ENCODE results near the gene CDHR3. TPM values are rescaled to one million over a fixed set of nuclear protein-coding genes. Genes with fewer than 3 reads are reported as not detected.

Gene CDHR3
- total RNA-seq, 1 donor from 2014 or later: 1.4 TPM

GRCh38 chr7:106062006-106062405 lies 98.9 kb downstream of the CDHR3 start:
- TF ChIP-seq EZH2phosphoT487 (IDR thresholded peaks at IDR 0.05) (no peak), EZH2 (IDR thresholded peaks at IDR 0.05) (no peak), CTCF (IDR thresholded peaks at IDR 0.05) (no peak)
- no peaks in the 10 kb centered on the region for H3K27me3 ChIP-seq
- no peak overlapping the region for H3K9ac ChIP-seq
- H3K27me3 Mint-ChIP-seq (ENCODE audit: insufficient read depth, low read depth): peaks cover 9% of the 10 kb centered on the region
- H2AFZ ChIP-seq (replicated peaks): no peak overlapping the region
- H3K4me3 ChIP-seq: no peak overlapping the region
- no peaks in the 10 kb centered on the region for H3K36me3 ChIP-seq
- no peaks in the 10 kb centered on the region for H3K79me2 ChIP-seq (ENCODE audit: low read depth)
- H3K27ac Mint-ChIP-seq: no peak overlapping the region
- peaks cover 11% of the 10 kb centered on the region for H3F3A ChIP-seq (ENCODE audit: low read depth)
- H3K9me3 Mint-ChIP-seq: peaks cover 15% of the 10 kb centered on the region
- H3K4me2 ChIP-seq: no peak overlapping the region
- no peak overlapping the region for H3K27ac ChIP-seq
- H3K9me3 ChIP-seq (ENCODE audit: low read depth): no peaks in the 10 kb centered on the region
- no peak for DNase-seq (ENCODE audit: low spot score)
- no peaks in the 10 kb centered on the region for H4K20me1 ChIP-seq (ENCODE audit: low read depth)
- H3K4me1 ChIP-seq: peaks cover 39% of the 10 kb centered on the region
- H3K36me3 Mint-ChIP-seq: no peaks in the 10 kb centered on the region
- H3K4me1 Mint-ChIP-seq: peaks cover 68% of the 10 kb centered on the region
- H3K4me3 Mint-ChIP-seq: no peak overlapping the region

GRCh38 chr7:106062521-106062931 lies 99.5 kb downstream of the CDHR3 start:
- H3K9me3 Mint-ChIP-seq: peaks cover 15% of the 10 kb centered on the region
- Histone ChIP-seq H3F3A (ENCODE audit: low read depth) (peaks cover 11% of the 10 kb centered on the region), H4K20me1 (ENCODE audit: low read depth) (no peaks in the 10 kb centered on the region), H2AFZ (replicated peaks) (no peak overlapping the region), H3K27me3 (no peaks in the 10 kb centered on the region), H3K36me3 (no peaks in the 10 kb centered on the region), H3K9me3 (ENCODE audit: low read depth) (no peaks in the 10 kb centered on the region), H3K4me1 (peaks cover 39% of the 10 kb centered on the region), H3K4me3 (no peak overlapping the region), H3K4me2 (no peak overlapping the region), H3K9ac (no peak overlapping the region), H3K27ac (no peak overlapping the region), H3K79me2 (ENCODE audit: low read depth) (no peaks in the 10 kb centered on the region)
- no peaks in the 10 kb centered on the region for H3K36me3 Mint-ChIP-seq
- no peak overlapping the region for H3K27ac Mint-ChIP-seq
- H3K4me3 Mint-ChIP-seq: no peak overlapping the region
- H3K27me3 Mint-ChIP-seq (ENCODE audit: insufficient read depth, low read depth): peaks cover 9% of the 10 kb centered on the region
- H3K4me1 Mint-ChIP-seq: peaks cover 65% of the 10 kb centered on the region
- DNase-seq (ENCODE audit: low spot score): no peak
- TF ChIP-seq CTCF (IDR thresholded peaks at IDR 0.05) (no peak), EZH2 (IDR thresholded peaks at IDR 0.05) (no peak), EZH2phosphoT487 (IDR thresholded peaks at IDR 0.05) (no peak)

GRCh38 chr7:106063024-106063423 lies 100.0 kb downstream of the CDHR3 start:
- Histone ChIP-seq H3K27me3 (no peaks in the 10 kb centered on the region), H3K79me2 (ENCODE audit: low read depth) (no peaks in the 10 kb centered on the region), H3K4me2 (no peak overlapping the region), H3K4me1 (peaks cover 36% of the 10 kb centered on the region), H3K9me3 (ENCODE audit: low read depth) (no peaks in the 10 kb centered on the region), H3F3A (ENCODE audit: low read depth) (peaks cover 11% of the 10 kb centered on the region), H3K9ac (no peak overlapping the region), H3K27ac (no peak overlapping the region), H3K36me3 (no peaks in the 10 kb centered on the region), H2AFZ (replicated peaks) (peak overlapping the region; percentile 58), H4K20me1 (ENCODE audit: low read depth) (no peaks in the 10 kb centered on the region), H3K4me3 (no peak overlapping the region)
- peak overlapping the region; percentile 40 for H3K27ac Mint-ChIP-seq
- H3K9me3 Mint-ChIP-seq: peaks cover 15% of the 10 kb centered on the region
- TF ChIP-seq CTCF (IDR thresholded peaks at IDR 0.05): no peak
- peaks cover 7% of the 10 kb centered on the region for H3K27me3 Mint-ChIP-seq (ENCODE audit: insufficient read depth, low read depth)
- no peaks in the 10 kb centered on the region for H3K36me3 Mint-ChIP-seq
- no peak for DNase-seq (ENCODE audit: low spot score)
- H3K4me3 Mint-ChIP-seq: peak overlapping the region; percentile 40
- peaks cover 60% of the 10 kb centered on the region for H3K4me1 Mint-ChIP-seq

Data from neural progenitor cell (in vitro differentiated cells).